Peyer's patch (tissue), 4 donors: ENCODE measurements around the gene GEMIN2. TPM values are rescaled to one million over a fixed set of nuclear protein-coding genes. Genes with fewer than 3 reads are reported as not detected.

Source experiments
- DNase-seq, 3 donors: peaks; one replicate each; pipeline ENCODE4 v3.0.0-alpha.2; 2017 to 2019
- H3K27ac ChIP-seq, 4 donors: fragments of 200-600 bp; sonication (generic); one replicate each; pipeline ENCODE4 v1.5.1; 2016 to 2019
- H3K27me3 ChIP-seq, 2 donors: fragments of 200-600 bp; sonication (generic); one replicate each; pipeline ENCODE4 v1.5.1; 2019
- H3K36me3 ChIP-seq, 3 donors: fragments of 200-600 bp; sonication (generic); one replicate each; pipeline ENCODE4 v1.5.1; 2016 to 2019
- H3K4me1 ChIP-seq, 4 donors: fragments of 200-600 bp; sonication (generic); one replicate each; pipeline ENCODE4 v1.5.1; 2016 to 2019
- H3K4me3 ChIP-seq, 4 donors: fragments of 200-600 bp; sonication (generic); 1 replicate in 3 of 4; 2 replicates in 1 of 4; pipeline ENCODE4 v1.5.1; 2016 to 2019; ENCODE audit warnings: mild to moderate bottlenecking in 1 of 4
- H3K9me3 ChIP-seq, 4 donors: fragments of 200-600 bp; sonication (generic); one replicate each; pipeline ENCODE4 v1.5.1; 2016 to 2019; ENCODE audit warnings: mild to moderate bottlenecking in 1 of 4
- POLR2A ChIP-seq, 2 donors: fragments of 450-650 bp; IDR thresholded peaks; one replicate each; pipeline ENCODE4 v1.5.1; 2017; ENCODE audit warnings: antibody characterized with exemption in 2 of 2, mild to moderate bottlenecking in 2 of 2, moderate library complexity in 2 of 2
- total RNA-seq, 4 donors: library from RNA; depleted of rRNA; stranded (reverse); fragments of >200 nt; gene quantifications; one replicate each; pipeline ENCODE4 v1.1.0, GENCODE V29; 2016
- TF ChIP-seq, protein P1 (sequence below), 6 experiments: fragments of 450-650 bp in 4 of 6; fragments of 200-600 bp in 2 of 6; sonication (generic) in 1 of 6; IDR thresholded peaks; one replicate each; pipeline ENCODE4 v1.5.1; 2017 to 2019; ENCODE audit warnings: antibody characterized with exemption in 6 of 6, mild to moderate bottlenecking in 3 of 6, moderate library complexity in 1 of 6

GEMIN2 gene
- total RNA-seq, 4 donors from 2014 or later = 10.1 to 17.3 (median 13.2) TPM

GRCh38 chr14:39168591-39168990, 54.5 kb downstream of the GEMIN2 start:
- H3K36me3 ChIP-seq = peaks cover 0 to 18% (median 0%) of the 10 kb centered on the region in 3 donors
- DNase-seq = no peak
- peak overlapping the region in 2 of 4 donors; percentile 86 to 97 for H3K4me3 ChIP-seq
- no peaks in the 10 kb centered on the region for H3K9me3 ChIP-seq
- no peak overlapping the region for H3K27ac ChIP-seq
- H3K4me1 ChIP-seq = peaks cover 0 to 24% (median 2%) of the 10 kb centered on the region in 4 donors
- no peaks in the 10 kb centered on the region for H3K27me3 ChIP-seq
- no peak for TF ChIP-seq POLR2A (IDR thresholded peaks at IDR 0.05)
- TF ChIP-seq, protein P1, sequence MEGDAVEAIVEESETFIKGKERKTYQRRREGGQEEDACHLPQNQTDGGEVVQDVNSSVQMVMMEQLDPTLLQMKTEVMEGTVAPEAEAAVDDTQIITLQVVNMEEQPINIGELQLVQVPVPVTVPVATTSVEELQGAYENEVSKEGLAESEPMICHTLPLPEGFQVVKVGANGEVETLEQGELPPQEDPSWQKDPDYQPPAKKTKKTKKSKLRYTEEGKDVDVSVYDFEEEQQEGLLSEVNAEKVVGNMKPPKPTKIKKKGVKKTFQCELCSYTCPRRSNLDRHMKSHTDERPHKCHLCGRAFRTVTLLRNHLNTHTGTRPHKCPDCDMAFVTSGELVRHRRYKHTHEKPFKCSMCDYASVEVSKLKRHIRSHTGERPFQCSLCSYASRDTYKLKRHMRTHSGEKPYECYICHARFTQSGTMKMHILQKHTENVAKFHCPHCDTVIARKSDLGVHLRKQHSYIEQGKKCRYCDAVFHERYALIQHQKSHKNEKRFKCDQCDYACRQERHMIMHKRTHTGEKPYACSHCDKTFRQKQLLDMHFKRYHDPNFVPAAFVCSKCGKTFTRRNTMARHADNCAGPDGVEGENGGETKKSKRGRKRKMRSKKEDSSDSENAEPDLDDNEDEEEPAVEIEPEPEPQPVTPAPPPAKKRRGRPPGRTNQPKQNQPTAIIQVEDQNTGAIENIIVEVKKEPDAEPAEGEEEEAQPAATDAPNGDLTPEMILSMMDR (IDR thresholded peaks at IDR 0.05) = no peak

GRCh38 chr14:39169541-39169900, 55.4 kb downstream of the GEMIN2 start:
- peaks cover 0 to 24% (median 2%) of the 10 kb centered on the region in 4 donors for H3K4me1 ChIP-seq
- DNase-seq = no peak
- no peaks in the 10 kb centered on the region for H3K9me3 ChIP-seq

GRCh38 chr14:39173198-39173597, 59.1 kb downstream of the GEMIN2 start:
- peaks cover 0 to 19% (median 0%) of the 10 kb centered on the region in 3 donors for H3K36me3 ChIP-seq
- peaks cover 0 to 30% (median 8%) of the 10 kb centered on the region in 4 donors for H3K4me1 ChIP-seq
- peak overlapping the region in 1 of 4 donors; percentile 92 for H3K27ac ChIP-seq
- no peaks in the 10 kb centered on the region for H3K9me3 ChIP-seq
- no peak overlapping the region for H3K4me3 ChIP-seq
- TF ChIP-seq POLR2A (IDR thresholded peaks at IDR 0.05) = no peak
- TF ChIP-seq, protein P1 (IDR thresholded peaks at IDR 0.05) = no peak
- H3K27me3 ChIP-seq = no peaks in the 10 kb centered on the region
- DNase-seq = no peak

More at GRCh38 chr14:39169541-39169900, 55.4 kb downstream of the GEMIN2 start:
- Histone ChIP-seq H3K27ac (peak overlapping the region; percentile 91 to 98 (median 97)), H3K36me3 (peaks cover 0 to 12% (median 0%) of the 10 kb centered on the region in 3 donors), H3K4me3 (peak overlapping the region; percentile 74 to 97 (median 80)), H3K27me3 (no peaks in the 10 kb centered on the region)
- TF ChIP-seq POLR2A (IDR thresholded peaks at IDR 0.05) = no peak
- TF ChIP-seq, protein P1 (IDR thresholded peaks at IDR 0.05) = no peak

DNA sequence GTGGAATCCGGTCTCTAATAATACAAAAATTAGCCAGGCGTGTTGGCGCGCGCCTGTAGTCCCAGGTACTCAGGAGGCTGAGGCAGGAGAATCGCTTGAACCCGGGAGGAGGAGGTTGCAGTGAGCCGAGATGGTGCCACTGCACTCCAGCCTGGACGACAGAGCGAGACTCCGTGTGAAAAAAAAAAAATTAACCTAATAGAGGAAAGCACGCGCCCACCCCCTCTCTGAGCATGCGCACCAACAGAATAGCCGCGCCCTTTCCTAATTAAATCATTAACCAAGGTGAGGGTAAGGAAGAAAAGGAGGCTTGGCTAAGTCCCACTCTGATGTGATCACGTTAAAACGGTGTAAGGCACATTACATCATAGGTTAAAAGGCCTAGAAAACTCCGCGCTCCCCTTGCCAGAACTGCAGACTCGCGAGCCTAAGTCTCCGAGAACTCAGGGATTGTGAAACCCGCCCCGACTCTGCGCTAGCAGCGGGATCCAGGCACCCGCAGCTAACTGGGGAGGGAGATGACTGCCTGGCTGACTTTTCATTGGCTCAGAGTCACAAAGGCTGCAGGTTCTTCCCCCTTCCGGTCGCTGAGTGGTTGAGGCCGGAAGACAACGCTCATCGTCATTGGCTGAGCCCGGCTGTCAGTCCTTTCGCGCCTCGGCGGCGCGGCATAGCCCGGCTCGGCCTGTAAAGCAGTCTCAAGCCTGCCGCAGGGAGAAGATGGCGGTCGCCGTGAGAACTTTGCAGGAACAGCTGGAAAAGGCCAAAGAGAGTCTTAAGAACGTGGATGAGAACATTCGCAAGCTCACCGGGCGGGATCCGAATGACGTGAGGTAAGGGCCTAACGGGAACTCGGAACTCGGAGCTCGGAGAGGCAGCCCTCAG, 60.7 kb downstream of the GEMIN2 start, which contains the start of gene PNN:
Gene PNN, plus strand, starts transcription at position 695 of the 885 bp plus-strand sequence. Its CDS starts 26 bp downstream, at position 721.
- Histone ChIP-seq H3K9me3 (no peaks in the 10 kb centered on the region), H3K36me3 (peaks cover 0 to 35% (median 0%) of the 10 kb centered on the region in 3 donors), H3K27me3 (no peaks in the 10 kb centered on the region), H3K4me1 (peaks cover 0 to 19% (median 6%) of the 10 kb centered on the region in 4 donors), H3K4me3 (peak within 1 kb of the TSS; percentile 77 to 92 (median 80)), H3K27ac (peak within 1 kb of the TSS; percentile 87 to 97 (median 91))
- TF ChIP-seq POLR2A (IDR thresholded peaks at IDR 0.05) = peak; percentile 88 to 96
- TF ChIP-seq, protein P1 (IDR thresholded peaks at IDR 0.05) = no peak
- DNase-seq = peak; percentile 94 to 98 (median 97)

DNA sequence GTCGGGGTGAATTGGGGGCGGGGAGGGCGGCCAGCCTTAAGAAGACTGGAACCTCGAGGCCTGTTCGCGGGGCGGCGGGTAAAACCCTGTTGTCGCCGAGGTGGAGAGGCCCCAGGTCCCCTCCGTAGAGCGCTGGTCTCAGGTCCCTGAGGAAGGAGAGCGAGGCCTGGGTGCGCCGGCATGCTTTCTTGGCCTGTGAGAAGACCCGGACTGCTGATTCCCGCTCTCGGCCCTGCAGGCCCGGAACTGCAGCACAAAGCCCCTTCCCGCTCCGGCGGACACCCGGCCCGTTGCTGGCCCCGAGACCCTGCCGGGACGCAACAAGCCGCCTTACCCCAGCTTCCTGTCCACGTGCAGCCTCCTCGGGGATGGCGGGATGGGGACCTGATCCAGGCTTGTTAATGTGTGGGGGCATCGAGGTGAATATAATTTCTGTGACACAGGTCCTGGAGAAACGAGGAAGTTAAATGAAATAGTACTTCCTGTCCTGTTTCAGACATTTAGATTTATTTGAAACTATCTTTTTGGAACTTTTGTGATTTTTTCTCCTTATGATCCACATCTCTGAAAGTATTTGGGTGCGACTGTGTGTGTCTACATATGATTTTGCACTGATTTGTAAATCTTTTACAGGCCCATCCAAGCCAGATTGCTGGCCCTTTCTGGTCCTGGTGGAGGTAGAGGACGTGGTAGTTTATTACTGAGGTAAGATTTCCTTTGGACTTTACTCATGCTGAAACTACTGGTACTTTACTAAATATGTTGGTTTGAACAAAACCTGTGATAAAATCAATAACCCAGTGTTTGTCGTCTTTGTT, 61.5 kb downstream of the GEMIN2 start:
- Histone ChIP-seq H3K27me3 (no peaks in the 10 kb centered on the region), H3K4me1 (peaks cover 0 to 19% (median 6%) of the 10 kb centered on the region in 4 donors), H3K36me3 (peaks cover 0 to 43% (median 0%) of the 10 kb centered on the region in 3 donors), H3K4me3 (peak overlapping the region; percentile 77 to 92 (median 80)), H3K27ac (peak overlapping the region; percentile 87 to 97 (median 91)), H3K9me3 (no peaks in the 10 kb centered on the region)
- DNase-seq = peak in 1 of 3 donors; percentile 41
- TF ChIP-seq, protein P1 (IDR thresholded peaks at IDR 0.05) = peak in 2 of 6 experiments; percentile 2 to 9
- TF ChIP-seq POLR2A (IDR thresholded peaks at IDR 0.05) = no peak
